GM11168 (cell line): Measurements from ENCODE around the gene LAMB3.

Source experiments
- in situ Hi-C: fragments of 300-500 bp; cut with MboI; formaldehyde crosslinking; loops from one replicate; pipeline ENCODE4 v1.12.0; 2022; ENCODE audit warnings: low sequenced_read_pairs; ENCODE audit not compliant: unreplicated experiment

LAMB3 gene

DNA sequence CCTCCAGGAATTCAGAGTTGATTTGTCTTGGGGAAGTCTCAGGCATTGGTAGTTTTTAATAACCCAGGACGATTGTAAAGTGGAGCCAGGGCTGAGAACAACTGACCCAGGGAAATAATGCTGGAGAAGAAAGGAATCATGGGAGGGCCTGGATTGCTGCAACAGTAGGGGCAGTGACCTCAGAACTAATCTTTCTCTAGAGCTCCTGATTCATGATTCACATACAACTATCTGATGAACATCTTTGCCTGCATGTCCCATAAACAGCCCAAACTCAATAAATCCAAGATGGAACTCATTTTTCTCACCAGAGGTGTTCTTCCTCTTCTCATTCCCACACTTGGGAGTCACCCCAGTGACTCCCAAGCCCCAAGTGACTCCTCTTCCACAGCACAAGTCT is 14.9 kb upstream of the LAMB3 start:
- in situ Hi-C loops = no loop called here

DNA sequence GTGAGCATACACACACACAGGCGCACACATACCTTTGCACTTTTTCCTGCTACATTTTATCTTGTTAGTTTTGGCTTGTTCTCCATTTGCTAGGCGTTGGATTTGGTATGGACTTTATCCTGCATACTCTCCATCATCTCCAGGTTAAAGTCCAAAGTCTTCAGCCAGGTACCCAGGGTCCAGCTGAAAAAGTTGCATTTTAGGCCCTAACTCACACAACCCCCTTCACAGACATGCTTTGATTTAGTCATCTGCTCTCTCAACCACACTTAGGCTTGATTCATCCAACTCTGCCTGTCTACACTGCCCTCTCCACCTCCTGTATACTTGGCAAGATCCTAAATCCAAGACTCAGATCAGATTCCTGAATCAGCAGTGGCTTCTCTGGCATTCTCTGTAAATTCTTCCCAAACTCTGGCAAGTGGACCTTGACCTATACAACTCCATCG is 10.7 kb upstream of the LAMB3 start:
- in situ Hi-C loops = no loop called here

DNA sequence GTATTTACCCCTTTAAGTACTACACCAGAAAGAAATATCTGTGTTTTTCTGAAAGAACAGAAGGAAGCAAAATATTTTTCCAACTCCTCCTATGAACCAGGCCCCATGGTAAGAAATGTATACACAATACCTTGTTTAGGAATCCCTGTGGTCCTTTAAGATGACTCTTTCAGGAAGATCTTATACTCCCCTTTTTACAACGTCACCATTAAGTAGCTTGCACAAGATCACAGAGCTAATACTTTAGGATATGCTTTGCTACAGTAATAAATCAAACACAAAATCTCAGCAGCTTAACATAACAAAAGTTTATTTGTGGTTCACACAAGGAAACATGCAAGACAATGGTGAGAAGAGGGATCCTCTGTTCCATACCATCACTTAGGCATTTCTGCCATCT is 8.8 kb upstream of the LAMB3 start:
- in situ Hi-C loops = no loop called here

DNA sequence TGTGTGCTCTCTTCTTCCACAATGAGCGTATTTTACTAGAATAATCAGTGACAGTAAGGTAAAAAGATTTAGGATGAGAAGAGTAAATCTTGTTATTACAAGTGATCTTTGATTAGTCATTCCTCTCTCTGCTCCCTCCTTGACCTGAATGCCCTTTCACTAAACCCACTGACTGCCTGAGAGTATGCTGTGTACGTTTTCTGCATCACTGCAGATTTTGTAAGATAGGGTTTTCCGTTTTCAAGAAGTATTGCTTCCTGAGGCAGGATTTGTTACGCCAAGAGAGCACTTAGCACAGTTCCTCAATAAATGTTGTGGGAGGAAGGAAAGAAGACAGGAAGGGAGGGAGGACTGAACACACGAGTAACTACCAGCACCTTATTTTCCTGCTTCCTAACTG is 7.7 kb upstream of the LAMB3 start:
- in situ Hi-C loops = no loop called here

DNA sequence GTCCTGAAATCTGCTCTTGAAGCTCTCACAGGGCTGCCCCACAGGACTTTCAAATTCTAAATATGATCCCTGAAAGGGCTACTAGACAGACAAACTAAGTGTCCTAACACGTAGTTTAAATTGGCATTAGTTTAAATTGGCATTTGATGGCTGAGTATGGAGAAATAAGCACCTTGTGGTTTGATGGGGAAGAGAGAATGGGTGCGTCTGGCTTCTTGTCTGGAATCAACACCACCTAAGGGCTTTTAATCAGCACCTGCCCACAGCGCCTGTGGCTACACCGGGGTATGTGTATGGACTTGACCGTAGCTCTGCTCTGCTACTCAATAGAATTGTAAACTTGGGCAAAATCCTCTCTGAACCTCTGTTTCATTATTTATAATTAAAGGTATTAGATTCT is 5.7 kb upstream of the LAMB3 start:
- in situ Hi-C loops = no loop called here

DNA sequence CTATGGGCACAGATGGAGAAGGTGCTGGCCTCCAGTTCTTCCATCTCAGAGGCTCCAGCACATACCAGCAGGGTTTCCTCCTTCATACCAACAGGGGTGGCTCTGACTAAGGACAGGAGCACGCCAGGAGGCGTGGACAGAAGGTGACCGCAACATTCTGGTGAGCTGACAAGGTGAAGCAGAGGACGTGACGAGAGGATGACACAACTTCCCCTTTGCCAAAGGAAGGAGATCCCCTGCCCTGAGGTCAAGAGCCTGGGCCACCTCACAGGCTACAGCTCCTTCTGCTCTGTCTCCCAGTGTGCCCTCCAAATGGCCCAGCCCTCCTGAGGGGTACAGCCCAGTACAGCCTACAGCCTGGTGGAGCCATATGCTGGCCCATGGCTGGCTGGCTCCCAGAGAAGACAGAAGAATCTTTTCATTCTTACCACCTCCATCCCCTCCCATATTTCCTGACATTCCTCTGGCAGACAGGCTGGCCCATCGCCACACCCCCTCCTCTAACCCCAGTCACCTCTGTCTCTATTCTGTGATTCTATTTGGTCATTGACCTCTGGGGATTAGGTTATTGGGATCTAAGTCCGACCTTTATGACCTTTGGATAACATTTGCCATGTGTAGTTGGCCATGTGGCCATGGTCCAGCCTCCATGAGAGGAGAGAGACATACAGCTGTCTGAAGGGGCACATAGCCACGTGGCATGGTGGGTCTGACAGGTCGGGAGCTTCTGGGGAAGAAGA is 5.1 kb upstream of the LAMB3 start:
- in situ Hi-C loops = no loop called here

DNA sequence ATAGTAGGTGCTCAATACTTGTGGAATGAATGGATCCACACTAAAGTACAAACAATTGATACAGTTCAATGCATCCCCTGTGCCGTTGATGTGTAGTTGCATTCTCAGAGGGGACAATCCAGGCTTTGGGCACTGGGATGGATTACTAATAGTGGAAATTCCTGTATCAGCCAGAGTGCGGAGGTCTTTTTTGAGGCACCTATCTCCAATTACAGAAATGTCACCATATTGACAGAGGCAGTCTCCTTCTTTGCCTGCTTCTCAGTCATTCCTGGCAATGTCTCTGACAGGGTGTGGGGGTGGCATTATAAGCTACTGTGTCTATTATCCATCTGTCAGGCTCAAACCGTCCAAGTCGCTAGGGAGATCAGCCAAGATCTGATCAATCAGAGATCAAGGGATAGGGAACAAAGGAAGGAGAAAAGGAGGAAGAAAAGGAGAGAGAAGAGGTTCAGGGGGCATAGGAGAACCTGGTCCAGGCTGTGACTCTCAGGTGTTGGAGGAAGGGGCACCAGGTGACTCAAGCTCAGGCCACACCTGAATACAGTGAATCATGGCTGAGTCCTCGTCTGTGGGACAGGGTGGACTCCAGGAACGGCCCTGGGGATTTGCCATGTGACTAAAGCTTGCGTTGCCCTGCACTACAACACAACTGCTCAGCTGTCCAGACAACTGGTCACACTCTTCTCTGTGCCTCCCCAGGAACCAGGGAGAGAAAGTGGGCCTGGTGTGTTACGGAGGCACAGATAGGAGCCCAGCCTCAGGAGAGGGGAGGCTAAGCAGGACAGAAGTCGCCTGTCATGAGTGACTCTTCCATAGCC is 3.4 kb upstream of the LAMB3 start:
- in situ Hi-C loops = no loop called here

DNA sequence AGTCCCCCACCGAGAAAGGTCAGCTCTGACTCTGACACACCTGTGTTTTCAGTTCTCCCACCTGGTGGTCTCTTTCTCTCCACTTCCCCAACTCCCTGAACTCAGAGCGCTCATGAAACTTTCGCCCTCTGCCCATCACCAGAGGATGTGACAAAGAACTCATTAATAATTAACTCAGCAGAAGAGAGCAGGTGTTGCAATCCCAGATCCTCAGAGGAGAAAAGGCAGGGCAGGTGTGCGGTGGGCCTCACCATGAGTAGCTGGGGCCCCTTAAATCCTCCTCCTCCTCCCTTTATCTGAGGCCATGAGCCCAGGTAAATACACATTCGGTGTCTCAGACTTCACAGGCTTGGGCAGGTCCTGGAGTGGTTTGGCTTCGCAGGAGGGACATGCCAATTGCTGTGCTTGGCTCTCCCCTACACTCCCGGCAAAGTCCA is 1.7 kb upstream of the LAMB3 start:
- in situ Hi-C loops = no loop called here

DNA sequence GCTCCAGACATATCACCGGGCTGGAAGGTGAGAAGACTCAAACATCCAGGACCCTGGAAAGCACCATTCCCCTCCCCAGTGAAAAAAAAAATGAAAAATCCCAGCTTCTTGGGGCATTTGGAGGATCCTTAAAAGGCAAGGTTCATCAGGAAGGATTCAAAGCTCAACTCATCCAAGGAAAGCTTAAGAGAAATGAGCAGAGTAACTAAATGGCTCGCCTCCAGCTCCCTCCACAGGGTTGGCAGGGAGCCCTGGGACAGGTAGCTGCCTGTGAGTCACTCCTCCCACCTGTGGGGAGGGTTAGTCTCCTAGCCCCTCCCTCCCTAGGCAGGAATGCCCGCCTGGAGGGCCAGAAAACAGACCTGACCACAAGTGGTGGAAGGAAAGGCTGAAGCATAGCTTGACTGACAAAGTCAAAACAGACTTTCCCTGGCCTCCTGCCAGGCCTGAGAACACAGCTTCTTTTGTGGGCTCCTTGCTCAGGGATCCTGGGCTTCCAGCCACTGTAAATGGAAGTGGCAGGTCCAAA is 712 bp upstream of the LAMB3 start:
- in situ Hi-C loops = no loop called here

DNA sequence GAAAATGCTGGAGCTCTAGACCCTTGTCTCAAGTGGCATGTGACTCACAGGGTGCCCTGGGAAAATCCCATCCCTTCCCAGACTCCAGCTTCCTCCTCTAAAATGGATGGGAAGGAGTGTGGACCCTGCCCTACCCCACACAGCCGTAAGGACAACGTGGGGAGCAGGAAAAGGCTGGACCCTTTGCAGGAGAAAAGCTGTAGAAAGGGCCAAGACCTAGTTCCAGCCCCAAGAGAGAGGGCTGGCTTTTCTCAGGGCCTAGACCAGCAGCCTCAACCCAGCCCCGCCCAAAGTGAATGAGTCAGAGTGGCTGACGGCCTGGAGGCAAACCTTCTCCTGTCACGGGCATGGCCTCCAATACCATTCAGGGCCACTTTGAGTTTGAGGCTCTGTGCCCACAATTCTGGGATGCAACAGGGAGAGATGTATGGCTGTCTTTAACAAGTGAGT is 1.1 kb downstream of the LAMB3 start:
- in situ Hi-C loops = no loop called here

DNA sequence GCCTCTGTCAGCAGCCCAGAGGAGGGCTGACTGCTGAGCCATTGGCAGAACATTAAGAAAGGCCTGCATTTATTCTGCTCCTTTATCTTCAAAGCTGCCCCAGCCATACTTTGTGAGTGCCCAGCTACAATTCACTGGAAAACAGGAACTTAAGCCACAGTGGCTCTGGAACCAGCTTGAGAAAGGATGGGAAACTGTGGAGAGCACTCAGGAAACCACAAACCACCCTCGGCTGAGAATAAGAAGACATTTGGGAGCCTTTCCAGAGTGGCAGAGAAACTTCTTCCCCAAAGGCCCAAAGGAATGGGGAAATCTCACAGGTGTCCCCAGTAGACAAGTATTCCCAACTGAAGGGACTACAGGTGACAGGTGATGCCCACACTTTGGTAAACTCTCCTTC is 1.8 kb downstream of the LAMB3 start:
- in situ Hi-C loops = no loop called here

DNA sequence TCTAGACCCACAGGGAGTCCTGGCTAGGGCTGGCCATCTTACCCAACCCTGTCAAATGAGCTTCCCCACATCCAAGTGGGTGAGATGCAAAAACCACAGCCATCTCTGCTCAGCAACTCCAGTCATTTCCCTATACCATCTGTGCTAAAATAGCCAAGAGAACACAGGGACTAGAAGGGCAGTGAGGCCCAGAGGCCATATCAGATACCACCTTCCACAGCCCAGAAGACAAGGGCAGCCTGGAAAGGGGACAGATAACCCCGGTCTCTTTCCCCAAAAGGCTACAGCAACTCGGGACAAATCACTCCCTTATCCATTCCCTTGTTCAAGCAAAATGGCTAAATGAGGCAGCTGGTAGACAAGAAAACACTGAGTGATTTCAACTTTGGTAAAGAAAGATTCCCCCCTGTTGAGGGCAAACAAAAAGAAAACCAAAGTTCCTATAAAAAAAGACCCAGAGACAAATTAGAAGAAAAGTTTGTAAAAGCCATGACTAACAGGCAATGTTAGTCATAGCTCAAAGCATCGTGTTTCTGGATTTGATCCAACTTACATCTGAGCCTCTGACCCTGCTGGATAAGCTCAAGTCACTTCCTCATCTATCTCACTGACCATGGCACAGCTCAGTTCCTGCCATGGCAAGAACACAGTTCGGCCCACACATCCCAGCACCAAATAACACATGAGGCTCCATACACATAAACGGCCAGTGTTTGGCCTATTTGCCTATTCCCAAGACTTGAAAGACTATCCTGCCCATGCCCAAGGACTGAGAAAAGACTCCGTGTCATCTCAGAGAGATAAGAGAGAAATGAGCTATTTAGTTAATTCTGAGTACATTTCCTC is 3.1 kb downstream of the LAMB3 start:
- in situ Hi-C loops = no loop called here

DNA sequence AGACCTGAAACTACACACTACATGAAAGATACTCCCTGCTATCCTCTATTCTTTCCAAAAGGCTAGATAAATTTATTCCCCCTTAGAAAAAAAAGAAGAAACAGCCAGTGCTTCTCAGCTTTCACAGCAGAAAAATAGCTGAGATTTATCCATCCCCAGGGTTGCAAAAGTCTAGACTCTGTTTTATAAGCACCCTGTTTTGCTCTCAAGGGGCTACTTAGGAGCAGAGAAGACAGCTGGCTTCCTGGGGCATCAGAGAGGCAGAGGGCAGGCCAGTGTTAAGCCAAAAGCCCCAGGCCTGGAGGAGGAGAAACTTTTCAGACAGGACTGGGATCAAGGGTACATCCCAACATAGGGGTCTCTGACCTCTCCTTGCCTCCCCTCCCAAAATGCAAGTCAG is 3.9 kb downstream of the LAMB3 start:
- in situ Hi-C loops = no loop called here

DNA sequence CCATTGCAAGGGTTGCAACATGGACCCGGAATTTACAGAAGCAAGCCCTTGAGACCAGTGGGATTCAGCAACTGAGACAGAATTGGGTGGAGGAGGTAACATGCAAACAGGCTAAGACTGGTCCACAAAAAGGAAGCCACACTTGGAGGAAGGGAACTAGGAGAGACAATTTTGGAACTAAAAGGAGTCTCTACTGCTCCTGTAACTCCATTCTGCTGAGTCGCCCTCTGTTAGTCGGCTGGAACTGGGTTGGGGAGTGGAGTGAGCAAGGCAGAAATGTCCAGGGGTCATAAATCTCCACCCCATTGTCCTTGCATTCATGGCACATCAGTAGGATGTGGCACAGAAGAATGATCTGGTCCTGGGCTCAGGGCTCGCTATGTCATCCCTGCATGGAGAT is 5.1 kb downstream of the LAMB3 start:
- in situ Hi-C loops = no loop called here

DNA sequence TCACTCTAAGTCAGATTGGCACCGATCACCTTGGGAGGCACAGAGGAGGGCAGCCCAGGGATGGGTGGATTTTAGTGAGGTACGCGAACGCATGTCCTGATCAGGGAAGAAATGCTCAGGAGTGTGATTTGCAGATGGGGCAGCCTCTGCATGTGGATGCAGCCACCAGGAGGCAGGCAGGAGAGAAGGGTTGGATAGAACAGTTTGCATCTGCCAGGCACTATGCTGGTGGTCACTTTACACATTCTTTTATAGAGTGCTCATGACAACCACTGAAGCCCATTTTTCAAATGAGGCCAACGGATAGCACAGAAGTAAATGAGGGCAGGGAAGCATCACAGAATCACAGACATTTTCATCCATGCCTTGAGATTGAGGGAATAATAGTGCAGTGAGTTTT is 5.7 kb downstream of the LAMB3 start:
- in situ Hi-C loops = no loop called here

DNA sequence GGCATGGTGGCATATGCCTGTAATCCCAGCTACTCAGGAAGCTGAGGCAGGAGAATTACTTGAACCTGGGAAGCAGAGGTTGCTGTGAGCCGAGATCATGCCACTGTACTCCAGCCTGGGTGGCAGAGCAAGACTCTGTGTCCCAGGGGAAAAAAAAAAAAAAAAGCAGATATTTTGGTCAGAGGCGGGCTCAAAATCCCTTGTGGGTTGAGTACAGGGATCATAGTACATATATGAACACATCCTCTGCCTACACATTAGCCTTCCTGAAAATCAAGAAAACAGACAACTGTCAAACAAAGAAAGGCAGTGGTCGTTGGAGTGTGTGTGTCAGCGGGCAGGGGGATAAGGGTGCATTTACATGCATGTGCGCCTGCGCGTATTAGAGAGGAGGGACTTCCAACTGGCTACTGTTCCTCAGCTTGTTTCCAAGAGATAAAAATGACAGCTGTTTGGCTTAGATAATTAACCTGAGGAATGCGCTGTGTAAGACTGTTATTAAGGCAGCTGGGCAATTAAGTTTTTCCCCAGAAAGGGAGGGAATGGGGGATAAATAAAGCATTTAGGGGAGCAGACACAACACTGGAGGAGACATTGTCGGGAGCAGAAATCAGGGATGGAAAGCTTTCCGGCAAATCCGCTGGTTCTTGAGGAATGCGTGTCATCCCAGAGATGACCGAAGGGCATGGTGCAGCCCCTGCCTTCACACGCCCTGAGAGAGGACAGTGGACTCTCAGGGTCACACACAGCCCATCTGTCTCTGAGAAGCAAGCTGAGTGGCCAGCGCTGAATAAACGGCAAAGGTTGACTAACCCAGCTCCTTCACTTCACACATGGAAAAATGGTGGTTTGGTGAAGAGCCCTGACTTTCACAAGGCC is 6.4 kb downstream of the LAMB3 start:
- in situ Hi-C loops = no loop called here

DNA sequence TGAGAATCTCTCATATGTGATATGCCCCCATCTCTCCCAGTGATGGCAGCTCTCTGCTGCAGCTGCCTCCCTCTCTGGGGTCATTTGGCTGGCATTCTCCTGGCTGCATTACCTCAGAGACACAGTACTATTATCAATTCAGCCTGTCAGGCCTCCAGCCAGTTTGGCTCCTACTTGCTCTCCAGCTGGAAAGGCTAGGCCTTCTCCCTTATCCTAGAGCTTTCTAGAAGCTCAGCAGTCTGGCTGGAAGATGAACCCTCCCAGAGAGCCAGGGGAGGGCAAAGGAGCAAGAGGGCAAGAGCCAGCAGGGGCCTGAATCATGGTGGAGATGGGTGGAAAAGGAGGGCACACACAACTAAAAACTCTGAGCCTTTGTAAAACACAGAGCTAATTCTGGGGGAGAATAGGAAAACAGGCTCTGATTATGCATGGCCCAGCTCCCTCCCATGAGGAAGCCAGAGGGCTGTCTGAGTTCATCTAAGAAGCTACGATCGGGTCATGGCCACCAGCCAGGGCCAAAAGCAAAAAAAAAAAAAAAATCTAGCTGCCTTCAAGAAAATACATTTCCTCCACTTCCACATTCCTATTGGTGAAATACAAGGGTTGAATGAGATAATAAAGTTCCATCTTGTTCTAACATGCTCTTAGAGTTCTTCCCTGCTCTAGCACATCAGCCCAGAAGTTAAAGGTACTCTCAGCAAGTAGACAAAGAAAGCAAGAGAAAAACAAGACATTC is 8.8 kb downstream of the LAMB3 start:
- in situ Hi-C loops = no loop called here

DNA sequence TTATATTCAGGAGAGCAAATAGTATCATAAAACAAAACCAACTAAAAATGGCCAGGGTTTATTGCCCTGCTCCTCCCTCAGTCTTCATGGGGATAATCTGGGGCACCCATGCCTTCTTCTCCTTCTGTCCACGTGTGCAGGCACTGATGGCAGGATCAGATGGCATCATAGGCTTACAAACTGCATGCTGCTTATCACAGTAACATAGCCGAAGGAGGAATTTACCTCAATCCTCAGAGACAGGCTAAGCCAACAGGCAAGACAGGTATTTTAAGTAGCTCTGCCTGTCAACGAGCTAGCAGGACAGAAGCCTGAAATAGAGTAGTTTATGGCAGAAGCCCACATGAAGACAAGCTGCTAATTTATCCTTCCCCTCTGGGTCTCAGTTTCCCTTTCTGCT is 9.4 kb downstream of the LAMB3 start:
- in situ Hi-C loops = no loop called here

DNA sequence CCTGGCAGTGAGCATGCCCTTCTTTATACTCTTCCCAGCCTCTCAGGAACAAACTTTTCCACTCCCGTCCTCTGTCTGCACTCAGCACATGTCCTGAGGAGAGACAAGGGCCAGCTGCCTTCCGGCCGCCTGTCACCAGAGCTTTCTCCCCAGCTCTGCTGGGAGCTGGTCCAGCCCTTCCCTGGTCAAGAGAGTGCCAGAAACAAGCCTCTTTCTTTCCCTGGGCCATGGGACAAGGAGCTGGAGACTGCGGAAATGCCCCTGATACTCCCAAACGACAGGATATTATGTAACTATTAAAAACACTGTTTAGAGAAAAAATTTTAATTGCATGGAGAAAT is 10.4 kb downstream of the LAMB3 start:
- in situ Hi-C loops = no loop called here
